Mesothelial cell of epicardium (in vitro differentiated cells): ENCODE measurements around the gene LIPN. TPM values are rescaled to one million over a fixed set of nuclear protein-coding genes. Genes with fewer than 3 reads are reported as not detected.

ENCODE experiments used
- DNase-seq, 2 experiments: peaks; one replicate each; pipeline ENCODE4 v3.0.0; 2021; ENCODE audit warnings: low spot score in 2 of 2; ENCODE audit not compliant: unreplicated experiment in 2 of 2
- H3K27ac Mint-ChIP-seq: 2 replicates; pipeline ENCODE4 v1.8.0; 2021; ENCODE audit warnings: mixed read lengths
- H3K27me3 Mint-ChIP-seq: 2 replicates; pipeline ENCODE4 v1.8.0; 2021; ENCODE audit warnings: low read depth, mixed read lengths
- H3K36me3 Mint-ChIP-seq: 2 replicates; pipeline ENCODE4 v1.8.0; 2021; ENCODE audit warnings: mixed read lengths
- H3K4me1 Mint-ChIP-seq: 2 replicates; pipeline ENCODE4 v1.8.0; 2021; ENCODE audit warnings: mixed read lengths
- H3K4me3 Mint-ChIP-seq: 2 replicates; pipeline ENCODE4 v1.8.0; 2021; ENCODE audit warnings: mild to moderate bottlenecking, moderate library complexity, mixed read lengths
- H3K9me3 Mint-ChIP-seq: 2 replicates; pipeline ENCODE4 v1.8.0; 2021; ENCODE audit warnings: mixed read lengths
- total RNA-seq: library from RNA; stranded (reverse); gene quantifications from 3 replicates; pipeline ENCODE4 v1.2.1, GENCODE V29; 2021
- TF ChIP-seq, protein P1 (sequence below): fragments of 200-600 bp; sonication (generic); IDR thresholded peaks from one replicate; pipeline ENCODE4 v1.5.0; 2021; ENCODE audit warnings: antibody characterized with exemption; ENCODE audit not compliant: unreplicated experiment

Gene LIPN
- total RNA-seq, 1 donor from 2014 or later = not detected

DNA sequence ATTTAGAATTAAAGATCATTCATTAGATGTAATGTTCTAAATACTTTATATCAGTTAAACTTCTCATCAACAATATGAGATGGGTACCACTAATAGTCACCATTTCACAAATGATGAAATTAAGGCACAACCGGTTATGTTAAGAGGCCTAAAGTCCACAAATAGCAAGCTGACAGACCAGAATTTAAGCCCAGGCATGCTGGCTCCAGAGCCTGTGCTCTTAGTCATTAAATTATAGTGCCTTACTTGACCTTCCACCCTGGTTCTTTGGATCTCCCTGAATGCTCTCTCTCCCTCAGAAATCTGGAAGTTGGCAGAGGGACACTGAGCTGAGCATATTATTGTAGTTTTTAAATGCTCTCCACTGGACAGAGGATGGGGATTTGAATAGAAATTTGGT, 3.6 kb downstream of the LIPN start:
- H3K27ac Mint-ChIP-seq = no peak overlapping the region
- H3K4me3 Mint-ChIP-seq = no peak overlapping the region
- TF ChIP-seq, protein P1, sequence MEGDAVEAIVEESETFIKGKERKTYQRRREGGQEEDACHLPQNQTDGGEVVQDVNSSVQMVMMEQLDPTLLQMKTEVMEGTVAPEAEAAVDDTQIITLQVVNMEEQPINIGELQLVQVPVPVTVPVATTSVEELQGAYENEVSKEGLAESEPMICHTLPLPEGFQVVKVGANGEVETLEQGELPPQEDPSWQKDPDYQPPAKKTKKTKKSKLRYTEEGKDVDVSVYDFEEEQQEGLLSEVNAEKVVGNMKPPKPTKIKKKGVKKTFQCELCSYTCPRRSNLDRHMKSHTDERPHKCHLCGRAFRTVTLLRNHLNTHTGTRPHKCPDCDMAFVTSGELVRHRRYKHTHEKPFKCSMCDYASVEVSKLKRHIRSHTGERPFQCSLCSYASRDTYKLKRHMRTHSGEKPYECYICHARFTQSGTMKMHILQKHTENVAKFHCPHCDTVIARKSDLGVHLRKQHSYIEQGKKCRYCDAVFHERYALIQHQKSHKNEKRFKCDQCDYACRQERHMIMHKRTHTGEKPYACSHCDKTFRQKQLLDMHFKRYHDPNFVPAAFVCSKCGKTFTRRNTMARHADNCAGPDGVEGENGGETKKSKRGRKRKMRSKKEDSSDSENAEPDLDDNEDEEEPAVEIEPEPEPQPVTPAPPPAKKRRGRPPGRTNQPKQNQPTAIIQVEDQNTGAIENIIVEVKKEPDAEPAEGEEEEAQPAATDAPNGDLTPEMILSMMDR = no peak
- H3K27me3 Mint-ChIP-seq = no peaks in the 10 kb centered on the region
- no peak for DNase-seq
- H3K9me3 Mint-ChIP-seq = no peaks in the 10 kb centered on the region
- H3K36me3 Mint-ChIP-seq = no peaks in the 10 kb centered on the region
- peaks cover 5% of the 10 kb centered on the region for H3K4me1 Mint-ChIP-seq

DNA sequence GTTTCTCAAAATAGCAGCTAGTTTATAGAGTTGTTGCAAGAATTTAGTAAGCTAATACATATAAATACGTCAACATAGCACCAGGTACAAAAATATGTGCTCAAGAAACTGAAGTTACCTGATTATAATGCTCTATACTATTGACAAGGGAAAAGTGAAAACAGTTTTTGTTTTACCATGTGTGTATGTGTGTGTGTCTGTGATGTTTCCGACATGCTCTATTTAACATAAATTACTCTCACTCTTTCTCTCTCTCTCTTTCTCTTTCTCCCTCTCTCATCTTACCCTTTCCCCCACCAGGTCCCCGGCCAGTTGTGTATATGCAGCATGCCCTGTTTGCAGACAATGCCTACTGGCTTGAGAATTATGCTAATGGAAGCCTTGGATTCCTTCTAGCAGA, 4.3 kb downstream of the LIPN start:
- Mint-ChIP-seq H3K27ac (no peak overlapping the region), H3K27me3 (no peaks in the 10 kb centered on the region)

DNA sequence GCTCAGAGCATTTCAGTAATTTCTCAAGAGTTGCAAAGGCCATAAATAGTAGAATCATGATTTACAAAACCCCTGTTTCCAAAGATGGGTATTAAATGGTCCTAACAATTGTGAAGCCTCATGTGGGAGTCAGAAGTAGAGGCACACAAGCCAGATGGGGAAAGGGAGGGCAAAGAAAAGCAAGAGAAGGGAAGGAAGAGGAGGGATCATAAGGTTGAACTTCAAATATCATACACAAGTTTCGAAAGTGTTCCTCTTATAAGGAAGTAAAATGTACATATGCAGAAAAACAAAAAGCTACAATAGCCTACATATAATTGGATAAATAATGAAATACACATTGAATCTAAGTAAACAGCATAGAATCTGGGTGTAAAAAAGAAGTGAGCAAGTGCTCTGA, 6.0 kb downstream of the LIPN start:
- Mint-ChIP-seq H3K4me1 (peaks cover 5% of the 10 kb centered on the region), H3K4me3 (no peak overlapping the region), H3K27ac (no peak overlapping the region), H3K36me3 (no peaks in the 10 kb centered on the region), H3K27me3 (no peaks in the 10 kb centered on the region), H3K9me3 (no peaks in the 10 kb centered on the region)
- TF ChIP-seq, protein P1 = no peak
- no peak for DNase-seq

More for the DNA sequence above, 4.3 kb downstream of the LIPN start:
- TF ChIP-seq, protein P1 = no peak
- Mint-ChIP-seq H3K36me3 (no peaks in the 10 kb centered on the region), H3K9me3 (no peaks in the 10 kb centered on the region), H3K4me1 (peaks cover 5% of the 10 kb centered on the region), H3K4me3 (no peak overlapping the region)
- DNase-seq = no peak

DNA sequence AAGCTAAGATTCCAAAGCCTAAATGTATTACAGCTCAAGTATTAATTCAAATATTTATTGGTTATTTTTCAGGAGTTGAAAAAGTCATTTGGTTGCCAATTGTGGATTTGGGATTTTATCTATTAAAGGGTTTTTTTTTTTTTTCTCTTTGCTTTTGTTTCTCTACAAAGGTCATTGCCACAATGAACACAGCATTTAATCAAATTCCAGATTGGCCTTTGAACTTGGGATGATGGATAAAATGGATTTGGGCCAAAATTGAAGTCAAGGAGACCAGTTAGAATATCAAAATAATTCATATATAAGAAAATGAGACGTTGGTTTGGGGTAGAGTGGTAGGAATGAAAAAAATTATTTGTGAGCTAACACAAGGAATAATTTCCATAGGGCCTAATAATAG, 9.6 kb downstream of the LIPN start:
- Mint-ChIP-seq H3K4me1 (no peaks in the 10 kb centered on the region), H3K27ac (no peak overlapping the region), H3K9me3 (peaks cover 14% of the 10 kb centered on the region), H3K4me3 (no peak overlapping the region), H3K36me3 (peaks cover 2% of the 10 kb centered on the region), H3K27me3 (no peaks in the 10 kb centered on the region)
- TF ChIP-seq, protein P1 = no peak
- no peak for DNase-seq

DNA sequence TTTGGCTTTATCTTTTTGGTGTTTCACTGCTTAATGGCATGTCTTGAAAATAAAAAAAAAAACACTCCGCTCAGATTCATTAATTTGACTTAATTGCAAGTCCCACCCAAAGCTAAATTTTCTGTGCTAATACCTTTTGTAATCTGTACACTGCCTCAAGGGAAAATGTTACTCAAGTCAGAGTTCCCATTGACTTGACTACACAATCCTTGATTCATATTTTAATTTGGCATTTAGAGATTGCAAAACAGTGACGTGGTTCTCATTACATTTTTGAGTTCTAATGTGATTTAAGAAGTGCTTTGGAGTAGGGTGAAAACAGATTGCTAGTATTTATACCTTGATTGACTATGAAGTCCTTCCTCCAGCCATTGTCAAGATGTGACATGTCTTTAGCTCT, 21.4 kb downstream of the LIPN start:
- H3K36me3 Mint-ChIP-seq = no peaks in the 10 kb centered on the region
- H3K27me3 Mint-ChIP-seq = peaks cover 21% of the 10 kb centered on the region
- H3K27ac Mint-ChIP-seq = no peak overlapping the region
- TF ChIP-seq, protein P1 = no peak
- no peaks in the 10 kb centered on the region for H3K4me1 Mint-ChIP-seq
- H3K9me3 Mint-ChIP-seq = no peaks in the 10 kb centered on the region
- no peak for DNase-seq
- H3K4me3 Mint-ChIP-seq = no peak overlapping the region

DNA sequence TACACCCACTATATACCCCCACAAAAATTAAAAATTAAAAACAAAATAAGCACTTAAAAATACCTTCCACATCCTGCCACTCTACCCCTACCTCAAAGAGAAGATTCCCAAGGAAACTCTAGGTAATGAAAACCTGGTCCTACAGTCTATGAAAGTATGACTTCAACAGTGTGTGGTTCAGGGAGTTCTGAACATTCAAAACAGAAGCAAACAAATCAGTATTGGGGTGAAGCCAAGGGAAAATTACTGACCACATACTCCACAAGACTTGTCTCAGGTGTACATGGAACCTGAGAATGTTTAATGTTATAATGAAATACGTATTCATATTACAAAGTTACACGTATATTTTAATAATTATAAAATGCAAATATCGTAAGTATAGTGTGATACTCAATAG, 22.4 kb downstream of the LIPN start:
- TF ChIP-seq, protein P1 = no peak
- Mint-ChIP-seq H3K27me3 (peaks cover 14% of the 10 kb centered on the region), H3K9me3 (no peaks in the 10 kb centered on the region), H3K4me1 (no peaks in the 10 kb centered on the region), H3K27ac (no peak overlapping the region), H3K36me3 (no peaks in the 10 kb centered on the region), H3K4me3 (no peak overlapping the region)
- DNase-seq = no peak
